ENCODE measurements around the gene CDC42.

The CDC42 gene

GRCh38 chr1:22111620-22112019 lies 59.1 kb downstream of the CDC42 start:
- DNase-seq: no peak

GRCh38 chr1:22112554-22112953 lies 60.0 kb downstream of the CDC42 start:
- no peak for DNase-seq

- DNase-seq: no peak
Observed at GRCh38 chr1:22114083-22115012, 61.8 kb downstream of the CDC42 start.

GRCh38 chr1:22115286-22115685 lies 62.8 kb downstream of the CDC42 start:
- DNase-seq: no peak

- no peak for DNase-seq
Observed at GRCh38 chr1:22117238-22117637, 64.7 kb downstream of the CDC42 start.

GRCh38 chr1:22117851-22118250 lies 65.3 kb downstream of the CDC42 start:
- no peak for DNase-seq

GRCh38 chr1:22118291-22118992 lies 65.9 kb downstream of the CDC42 start:
- no peak for DNase-seq

GRCh38 chr1:22119626-22120468 lies 67.3 kb downstream of the CDC42 start:
- DNase-seq: no peak

- no peak for DNase-seq
Observed at GRCh38 chr1:22120469-22120790, 67.9 kb downstream of the CDC42 start.

GRCh38 chr1:22121421-22121911 lies 69.0 kb downstream of the CDC42 start:
- no peak for DNase-seq

GRCh38 chr1:22122273-22123070 lies 70.0 kb downstream of the CDC42 start:
- no peak for DNase-seq

- DNase-seq: no peak
Observed at GRCh38 chr1:22123071-22123390, 70.5 kb downstream of the CDC42 start.

- DNase-seq: no peak
Observed at GRCh38 chr1:22123901-22124404, 71.4 kb downstream of the CDC42 start.

GRCh38 chr1:22124592-22125229 lies 72.2 kb downstream of the CDC42 start:
- no peak for DNase-seq

GRCh38 chr1:22126531-22126930 lies 74.0 kb downstream of the CDC42 start:
- DNase-seq: no peak

- no peak for DNase-seq
Observed at GRCh38 chr1:22127248-22127647, 74.7 kb downstream of the CDC42 start.

- no peak for DNase-seq
Observed at GRCh38 chr1:22127731-22128130, 75.2 kb downstream of the CDC42 start.

- no peak for DNase-seq
Observed at GRCh38 chr1:22128392-22128791, 75.9 kb downstream of the CDC42 start.

- no peak for DNase-seq
Observed at GRCh38 chr1:22129501-22130117, 77.1 kb downstream of the CDC42 start.

GRCh38 chr1:22131062-22131461 lies 78.6 kb downstream of the CDC42 start:
- no peak for DNase-seq

GRCh38 chr1:22131875-22132486 lies 79.5 kb downstream of the CDC42 start:
- peak; percentile 24 to 60 for DNase-seq
